ENCODE results near the gene FGF6. TPM values are rescaled to one million over a fixed set of nuclear protein-coding genes. Genes with fewer than 3 reads are reported as not detected.

Gene FGF6, protein sequence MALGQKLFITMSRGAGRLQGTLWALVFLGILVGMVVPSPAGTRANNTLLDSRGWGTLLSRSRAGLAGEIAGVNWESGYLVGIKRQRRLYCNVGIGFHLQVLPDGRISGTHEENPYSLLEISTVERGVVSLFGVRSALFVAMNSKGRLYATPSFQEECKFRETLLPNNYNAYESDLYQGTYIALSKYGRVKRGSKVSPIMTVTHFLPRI
- total RNA-seq, result not detected in 2 replicates

DNA sequence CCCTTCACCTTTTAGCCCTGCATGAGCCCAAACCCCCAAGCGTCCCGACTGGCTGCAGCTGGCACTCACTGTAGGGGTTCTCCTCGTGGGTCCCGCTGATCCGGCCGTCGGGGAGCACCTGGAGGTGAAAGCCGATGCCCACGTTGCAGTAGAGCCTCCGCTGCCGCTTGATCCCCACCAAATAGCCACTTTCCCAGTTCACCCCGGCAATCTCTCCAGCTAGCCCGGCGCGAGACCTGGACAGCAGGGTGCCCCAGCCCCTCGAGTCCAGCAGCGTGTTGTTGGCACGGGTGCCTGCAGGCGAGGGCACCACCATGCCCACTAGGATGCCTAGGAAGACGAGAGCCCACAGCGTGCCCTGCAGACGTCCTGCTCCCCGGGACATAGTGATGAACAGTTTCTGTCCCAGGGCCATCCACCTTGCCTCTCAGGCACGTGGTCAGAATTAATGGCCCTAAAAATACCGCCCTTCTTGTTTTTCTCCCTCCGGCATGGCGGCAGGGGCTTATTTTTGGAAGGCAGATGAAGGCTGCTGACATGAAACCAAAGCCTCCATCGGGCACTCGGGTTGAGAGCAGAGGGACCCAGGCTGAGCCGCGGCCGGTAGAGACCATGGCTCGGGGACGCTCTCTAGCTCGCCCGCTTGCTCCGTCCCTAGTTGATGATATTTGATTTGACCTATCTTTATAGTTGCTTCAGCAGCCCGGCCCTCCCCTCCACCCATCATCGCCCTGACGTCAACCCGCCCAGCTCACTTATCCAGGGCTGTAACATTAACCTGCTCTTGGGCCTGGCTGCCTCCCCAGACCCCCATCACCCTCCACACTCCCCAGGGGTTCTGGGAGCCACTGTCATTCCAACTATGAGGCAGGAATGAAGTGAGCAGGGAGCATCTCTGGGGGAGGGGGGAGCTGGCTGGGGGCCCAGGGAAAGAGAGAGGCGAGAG, at the start of gene FGF6:
TSS of gene FGF6 (minus strand) at position 660 of the 946 bp plus-strand sequence. CDS start at position 415, 245 bp downstream.

Other genes with a start within 250 kb of the FGF6 start
- 158 and 234 TPM in 2 replicates for gene CCND2, start 172.1 kb downstream of the FGF6 start, total RNA-seq
- 9.0 and 11.6 TPM in 2 replicates for gene TIGAR, start 124.6 kb downstream of the FGF6 start, total RNA-seq
- not detected in 2 replicates for gene FGF23, start 66.1 kb downstream of the FGF6 start, total RNA-seq
- gene RAD51AP1, start 93.1 kb upstream of the FGF6 start, total RNA-seq, result 1.7 and 5.3 TPM in 2 replicates
- gene DYRK4, start 116.4 kb upstream of the FGF6 start, total RNA-seq, result 24.9 and 37.1 TPM in 2 replicates
- gene AKAP3, start 203.2 kb upstream of the FGF6 start, total RNA-seq, result 1.4 and 1.9 TPM in 2 replicates
- gene NDUFA9, start 203.3 kb upstream of the FGF6 start, total RNA-seq, result 33.9 and 40.0 TPM in 2 replicates